Inferior parietal cortex (tissue), 1 donor: ENCODE data around the gene PLEKHM1.
"Not testable (repeated sequence)": the region's sequence is repeated elsewhere in the genome, so short reads cannot be mapped to it uniquely, and the experiment has no call there.

Experiments
- DNase-seq: peaks from one replicate; pipeline ENCODE4 v3.0.0-alpha.2; 2016; ENCODE audit errors: extremely low spot score

Gene PLEKHM1

DNA sequence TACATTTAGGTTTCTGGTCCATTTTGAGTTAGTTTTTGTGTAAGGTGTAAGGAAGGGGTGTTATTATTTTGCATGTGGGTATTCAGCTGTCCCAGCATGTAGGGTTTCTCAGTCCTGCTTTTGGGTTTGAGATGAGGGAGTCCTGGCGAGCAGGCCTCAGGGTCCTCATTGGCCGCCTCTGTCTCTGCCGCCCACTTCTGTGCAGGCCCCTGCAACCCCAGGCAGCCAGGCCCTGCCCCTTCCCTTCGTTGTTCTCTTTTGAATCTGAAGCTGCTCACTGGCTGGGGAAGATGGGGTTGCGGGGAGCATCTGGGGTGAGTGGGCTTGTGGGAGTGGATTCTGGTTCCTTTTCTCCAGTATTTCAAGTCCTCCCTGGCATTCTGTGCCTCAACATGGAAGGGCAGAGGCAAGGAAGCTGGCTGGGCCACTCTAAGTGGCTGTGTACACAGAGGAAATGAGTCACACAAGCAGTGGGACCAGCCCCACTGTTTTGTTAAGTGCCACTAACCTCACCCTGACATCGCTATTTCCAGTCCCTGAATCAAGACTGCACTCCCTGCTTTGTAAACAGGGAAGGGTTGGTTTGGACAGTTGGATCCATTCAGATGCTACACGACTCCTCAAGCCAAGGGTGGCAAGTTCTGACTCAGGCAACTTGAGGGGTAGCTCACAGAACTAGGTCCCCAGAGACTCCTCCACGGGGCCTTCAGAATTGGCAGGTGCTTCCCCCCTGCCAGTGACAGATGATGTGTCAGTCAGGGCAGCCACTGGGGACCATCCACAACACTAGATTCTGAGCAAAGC lies 28.8 kb downstream of the PLEKHM1 start:
- DNase-seq = not testable (repeated sequence)

DNA sequence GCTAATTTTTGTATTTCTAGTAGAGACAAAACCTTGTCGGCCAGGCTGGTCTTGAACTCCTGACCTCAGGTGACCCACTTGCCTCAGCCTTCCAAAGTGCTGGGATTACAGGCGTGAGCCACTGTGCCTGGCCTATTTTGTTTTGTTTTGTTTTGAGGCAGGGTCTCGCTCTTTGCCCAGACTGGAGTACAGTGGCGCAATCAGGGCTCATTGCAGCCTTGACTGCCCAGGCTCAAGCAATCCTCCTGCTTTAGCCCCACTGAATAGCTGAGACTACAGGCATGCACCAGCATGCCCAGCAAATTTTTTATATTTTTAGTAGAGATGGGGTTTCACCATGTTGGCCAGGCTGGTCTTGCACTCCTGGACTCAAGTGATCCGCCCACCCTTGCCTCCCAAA lies 30.1 kb downstream of the PLEKHM1 start:
- DNase-seq = not testable (repeated sequence)

DNA sequence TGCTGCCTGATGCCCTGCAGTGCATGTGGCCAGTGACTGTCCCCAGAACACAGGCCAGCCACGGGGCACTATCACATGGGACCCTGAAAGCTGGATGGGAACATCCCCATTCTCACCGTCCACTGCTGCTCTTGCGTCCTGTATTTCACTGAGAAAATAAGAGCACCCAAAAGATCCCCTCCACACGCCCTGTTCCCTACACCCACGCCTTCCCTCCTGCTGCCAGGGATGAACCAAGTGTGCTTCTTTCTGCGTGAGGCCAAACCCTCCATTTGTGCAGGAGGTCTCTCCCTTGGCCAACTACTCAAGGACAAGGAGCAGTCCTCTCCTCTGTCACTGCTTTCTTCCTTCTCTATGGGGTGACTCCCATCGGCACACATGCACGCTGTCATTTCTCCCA lies 36.2 kb downstream of the PLEKHM1 start:
- DNase-seq = not testable (repeated sequence)

DNA sequence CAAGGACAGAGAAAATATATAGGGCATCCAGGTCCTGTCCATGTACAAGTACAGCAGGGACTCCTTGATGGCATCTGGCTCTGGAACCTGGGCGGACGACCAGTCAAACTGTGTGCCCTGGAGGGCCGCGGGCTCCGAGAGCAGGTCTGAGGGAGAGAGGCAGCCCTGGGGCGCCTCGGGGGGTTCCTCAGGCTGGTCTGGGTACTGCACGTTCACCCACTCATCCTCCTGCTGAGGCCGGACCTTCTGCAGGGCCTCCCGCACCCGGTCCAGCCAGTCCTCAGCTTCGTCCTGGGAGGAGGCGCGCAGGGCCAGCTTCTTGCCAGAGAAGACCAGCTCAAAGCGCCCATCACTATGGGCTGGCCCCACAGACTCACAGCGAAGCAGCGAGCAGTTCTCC lies 36.8 kb downstream of the PLEKHM1 start:
- not testable (repeated sequence) for DNase-seq

DNA sequence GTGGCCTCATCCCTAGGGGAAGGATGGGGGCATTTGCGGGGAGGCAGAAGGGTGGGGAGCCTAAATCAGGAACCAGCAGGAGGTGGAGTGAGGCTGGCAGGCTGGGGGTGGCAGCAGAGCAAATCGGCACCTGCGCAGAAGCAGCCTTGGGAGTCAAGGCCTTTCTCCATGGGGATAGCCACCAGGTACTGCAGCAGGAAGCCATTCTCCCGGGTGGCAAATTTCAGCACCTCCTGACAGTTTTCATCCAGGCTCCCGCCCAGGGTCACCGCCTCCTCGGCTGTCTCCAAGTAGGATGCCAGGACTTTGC lies 37.3 kb downstream of the PLEKHM1 start:
- not testable (repeated sequence) for DNase-seq

DNA sequence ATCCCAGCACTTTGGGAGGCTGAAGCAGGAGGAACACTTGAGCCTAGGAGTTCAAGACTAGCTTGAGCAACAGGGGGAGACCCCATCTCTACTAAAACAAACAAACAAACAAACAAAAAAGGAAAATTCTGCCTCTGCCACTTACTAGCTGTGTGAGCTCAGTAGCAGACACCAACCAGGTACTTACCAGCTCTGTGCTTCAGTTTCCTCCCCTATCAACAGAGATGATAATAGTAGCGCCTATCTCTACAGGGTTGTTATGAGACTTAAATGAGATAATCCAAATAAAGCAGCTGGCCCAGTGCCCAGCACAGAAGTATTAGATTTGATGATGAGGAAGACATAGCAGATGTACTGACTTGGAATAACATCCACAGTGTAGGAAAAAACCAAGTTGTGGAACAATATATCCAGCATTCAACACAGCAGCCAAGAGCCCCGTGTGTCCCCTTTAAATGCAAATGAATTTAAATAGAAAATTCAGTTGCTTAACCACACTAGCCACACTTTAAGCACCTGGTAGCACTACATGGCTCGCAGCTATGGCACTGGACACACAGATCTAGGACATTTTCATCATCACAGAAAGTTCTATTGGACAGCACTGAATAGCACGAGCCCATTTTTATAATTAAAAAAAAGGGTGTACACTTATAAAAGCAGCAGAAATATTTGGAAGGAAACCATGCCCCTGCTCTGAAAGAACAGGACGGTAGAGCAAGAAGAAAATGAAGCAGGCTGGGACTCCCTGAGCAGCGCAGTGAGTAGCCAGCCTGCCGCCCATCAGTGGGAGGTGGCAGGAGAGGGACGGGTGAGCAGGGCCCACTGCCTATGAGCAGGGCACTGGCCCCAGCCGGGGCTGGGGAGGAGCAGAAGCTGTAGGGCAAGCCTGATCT lies 37.9 kb downstream of the PLEKHM1 start:
- not testable (repeated sequence) for DNase-seq

DNA sequence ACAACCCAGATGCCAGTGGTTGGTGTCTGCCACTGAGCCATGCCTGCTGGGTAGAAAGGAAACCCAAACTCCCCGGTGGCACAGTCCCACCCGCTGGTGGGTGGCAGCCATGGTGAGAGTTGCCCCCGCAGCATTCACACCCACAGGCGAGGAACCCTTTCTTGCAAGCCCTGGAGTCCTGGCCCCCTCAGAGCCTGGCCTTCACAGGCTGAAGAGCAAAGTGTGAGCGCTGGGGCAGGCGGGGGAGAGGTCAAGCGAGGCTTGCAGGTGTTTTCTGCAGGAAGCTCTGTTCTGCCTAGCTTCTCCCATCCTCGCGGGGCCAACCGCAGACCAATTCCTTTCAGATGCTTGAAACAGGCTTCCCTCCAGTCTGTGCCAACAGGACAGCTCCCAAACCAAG lies 38.9 kb downstream of the PLEKHM1 start:
- not testable (repeated sequence) for DNase-seq

DNA sequence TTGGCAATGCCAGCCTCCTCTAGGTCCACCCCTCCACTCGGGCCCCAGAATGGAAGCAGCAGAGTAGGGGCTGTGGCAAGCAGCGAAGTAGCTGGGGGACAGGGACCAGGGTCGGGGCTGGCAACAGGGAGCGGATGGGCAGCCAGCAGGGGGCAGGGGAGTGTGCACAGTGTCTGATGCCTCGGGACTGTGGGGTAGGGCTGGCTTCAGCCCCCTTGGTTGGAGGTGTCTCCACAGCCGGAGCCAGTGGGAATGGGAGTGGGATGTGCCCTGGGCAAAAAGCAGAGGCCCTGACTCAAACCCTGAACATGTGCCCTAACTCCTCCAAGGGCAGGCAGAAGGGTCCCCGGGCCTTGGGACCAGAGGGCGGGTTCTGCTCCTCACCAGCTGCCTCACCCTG lies 39.4 kb downstream of the PLEKHM1 start:
- DNase-seq = no peak

DNA sequence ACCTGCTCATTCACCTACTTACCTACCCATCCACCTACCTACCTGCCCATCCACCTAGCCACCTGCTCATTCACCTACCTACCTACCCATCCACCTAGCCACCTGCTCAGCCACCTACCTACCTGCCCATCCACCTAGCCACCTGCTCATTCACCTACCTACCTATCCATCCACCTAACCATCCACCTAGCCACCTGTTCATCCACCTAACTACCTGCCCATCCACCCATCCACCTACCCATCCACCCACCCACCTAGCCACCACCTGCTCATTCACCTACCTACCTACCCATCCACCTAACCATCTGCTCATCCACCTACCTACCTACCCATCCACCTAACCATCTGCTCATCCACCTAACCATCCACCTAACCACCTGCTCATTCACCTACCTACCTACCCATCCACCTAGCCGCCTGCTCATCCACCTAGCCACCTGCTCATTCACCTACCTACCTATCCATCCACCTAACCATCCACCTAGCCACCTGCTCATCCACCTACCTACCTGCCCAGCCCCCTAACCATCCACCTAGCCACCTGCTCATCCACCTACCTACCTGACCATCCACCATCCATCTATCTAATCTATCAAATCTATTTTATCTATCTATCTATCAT lies 40.7 kb downstream of the PLEKHM1 start:
- not testable (repeated sequence) for DNase-seq

DNA sequence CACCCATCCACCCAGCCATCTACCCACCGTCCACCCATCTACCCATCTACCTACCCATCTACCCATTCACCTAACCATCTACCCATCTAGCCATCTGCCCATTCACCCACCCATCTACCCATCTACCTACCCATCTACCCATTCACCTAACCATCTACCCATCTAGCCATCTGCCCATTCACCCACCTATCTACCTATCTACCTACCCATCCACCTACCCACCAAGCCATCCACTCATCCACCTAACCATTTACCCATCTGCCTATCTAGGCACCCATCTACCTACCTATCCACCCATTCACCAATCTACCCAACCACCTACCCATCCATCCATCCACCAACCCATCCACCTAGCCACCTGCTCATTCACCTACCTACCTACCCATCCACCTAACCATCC lies 41.3 kb downstream of the PLEKHM1 start:
- not testable (repeated sequence) for DNase-seq

DNA sequence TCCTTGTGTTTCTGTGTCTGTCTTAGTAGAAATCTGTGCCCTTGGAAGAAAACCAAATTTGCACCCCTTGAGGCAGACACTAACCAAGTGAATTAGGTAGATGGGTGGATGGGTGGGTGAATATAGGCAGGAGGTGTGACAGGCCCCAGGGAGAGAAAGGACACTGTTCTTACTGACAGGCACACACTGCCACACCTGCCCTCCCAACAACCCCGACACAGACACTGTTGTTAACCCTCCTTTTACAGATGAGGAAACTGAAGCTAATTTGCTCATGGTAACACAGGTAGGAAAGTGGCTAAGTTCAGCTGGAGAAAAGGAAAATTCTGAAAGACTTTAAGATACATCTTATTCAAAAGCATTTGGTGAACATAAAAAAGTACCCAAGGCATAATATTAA lies 42.0 kb downstream of the PLEKHM1 start:
- DNase-seq = not testable (repeated sequence)

DNA sequence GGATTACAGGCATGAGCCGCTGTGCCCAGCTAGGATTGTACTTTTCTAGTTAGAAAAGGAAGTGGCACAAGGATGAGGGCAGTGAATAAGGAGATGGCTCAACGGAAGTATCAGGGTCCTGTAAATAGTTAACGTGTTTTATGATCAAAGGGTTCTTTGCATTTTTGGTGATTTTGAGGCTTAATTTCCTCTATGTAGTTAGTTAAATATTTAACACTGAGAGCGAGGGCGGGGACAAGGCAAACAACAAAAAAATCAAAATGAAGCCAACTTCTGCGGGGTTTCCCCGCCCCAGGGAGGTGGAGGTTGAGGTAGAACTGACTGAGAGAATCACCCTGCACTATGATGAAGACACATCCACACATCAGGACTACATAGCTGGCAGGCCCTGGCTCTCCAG lies 42.5 kb downstream of the PLEKHM1 start:
- not testable (repeated sequence) for DNase-seq

DNA sequence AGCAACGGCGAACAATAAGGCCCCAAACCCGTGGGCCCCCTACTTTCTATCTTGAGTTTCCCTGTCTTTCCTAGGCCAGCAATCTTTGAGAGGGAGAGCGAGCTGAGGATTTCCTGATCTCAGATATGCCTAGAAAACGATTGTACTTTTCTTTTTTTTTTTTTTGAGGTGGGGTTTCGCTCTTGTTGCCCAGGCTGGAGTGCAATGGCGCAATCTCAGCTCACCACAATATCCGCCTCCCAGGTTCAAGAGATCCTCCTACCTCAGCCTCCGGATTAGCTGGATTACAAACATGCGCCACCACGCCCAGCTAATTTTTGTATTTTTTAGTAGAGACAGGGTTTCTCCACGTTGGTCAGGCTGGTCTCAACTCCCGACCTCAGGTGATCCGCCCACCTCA lies 42.9 kb downstream of the PLEKHM1 start:
- DNase-seq = not testable (repeated sequence)

DNA sequence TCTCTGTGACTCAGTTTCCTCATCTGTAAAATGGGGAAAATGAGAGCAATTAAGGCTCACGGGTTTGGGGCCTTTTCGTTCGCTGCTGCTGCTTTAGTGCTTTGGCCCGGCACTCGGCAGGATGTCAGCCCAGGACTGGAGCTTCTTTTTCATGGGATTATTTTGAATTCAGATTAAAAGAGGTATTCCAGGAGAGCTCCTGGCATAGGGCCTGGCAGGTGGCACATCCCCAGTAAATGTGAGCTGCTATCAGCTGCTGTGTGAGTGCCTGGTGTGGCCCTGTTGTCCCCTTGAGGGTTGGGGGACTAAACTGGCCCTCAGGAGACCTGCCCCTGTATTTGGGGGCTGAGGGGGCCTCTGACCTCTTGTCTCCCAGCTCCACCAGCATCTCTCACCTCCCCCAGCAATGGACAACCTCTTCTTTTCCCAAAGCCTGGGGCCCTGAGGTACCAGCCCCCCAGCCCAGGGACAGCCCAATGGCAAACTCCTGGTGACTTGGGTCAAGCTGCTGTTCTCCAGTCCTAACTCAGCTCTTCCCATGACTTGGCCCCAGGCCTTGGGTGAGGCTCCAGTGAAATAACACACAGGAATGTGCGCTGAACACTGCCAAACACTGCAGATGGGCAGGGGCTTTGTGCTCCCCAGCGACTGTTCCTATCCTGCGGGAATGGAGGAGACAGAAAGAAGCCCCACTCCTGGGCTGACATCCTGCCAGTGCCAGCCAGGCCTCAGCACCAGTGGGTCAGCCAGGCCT lies 43.5 kb downstream of the PLEKHM1 start:
- not testable (repeated sequence) for DNase-seq

DNA sequence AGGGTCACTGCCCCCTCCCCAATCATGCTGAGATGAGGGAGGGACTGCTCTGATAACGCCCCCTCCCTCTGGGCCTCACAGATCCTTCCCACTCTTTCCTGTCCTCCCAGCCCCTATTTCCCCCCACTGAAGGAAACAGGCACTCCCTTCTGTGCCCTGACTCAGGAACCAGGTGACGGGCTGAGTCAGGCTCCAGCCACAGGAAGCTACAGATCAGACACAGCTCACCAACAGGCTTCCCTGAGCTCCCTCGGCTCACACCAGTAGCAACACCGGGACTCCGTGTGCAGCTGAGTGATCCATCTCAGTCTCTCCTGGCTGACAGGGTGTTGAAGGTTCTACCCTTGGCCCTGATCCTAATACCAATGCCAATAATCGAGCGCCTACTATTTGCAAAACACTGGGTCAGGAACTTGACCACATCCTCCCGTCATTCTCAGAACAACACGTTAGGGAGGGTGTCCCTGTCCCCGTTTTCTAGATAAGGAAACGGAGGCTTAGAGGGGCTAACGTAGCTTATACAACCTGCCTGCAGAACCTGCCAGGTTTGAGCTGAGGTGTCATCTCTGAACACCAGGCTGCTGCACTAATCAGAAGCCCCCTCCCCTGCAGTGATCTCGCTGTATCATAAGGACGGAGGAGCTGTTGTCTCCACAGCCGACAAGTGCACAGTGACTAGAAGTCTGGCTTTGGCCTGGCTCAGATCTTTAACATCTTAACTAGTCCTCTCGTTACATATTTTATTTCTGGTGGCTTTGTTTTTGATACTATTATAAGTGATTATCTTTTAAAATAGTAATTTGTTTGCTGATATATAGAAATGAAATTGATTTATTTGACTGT lies 44.4 kb downstream of the PLEKHM1 start:
- not testable (repeated sequence) for DNase-seq

DNA sequence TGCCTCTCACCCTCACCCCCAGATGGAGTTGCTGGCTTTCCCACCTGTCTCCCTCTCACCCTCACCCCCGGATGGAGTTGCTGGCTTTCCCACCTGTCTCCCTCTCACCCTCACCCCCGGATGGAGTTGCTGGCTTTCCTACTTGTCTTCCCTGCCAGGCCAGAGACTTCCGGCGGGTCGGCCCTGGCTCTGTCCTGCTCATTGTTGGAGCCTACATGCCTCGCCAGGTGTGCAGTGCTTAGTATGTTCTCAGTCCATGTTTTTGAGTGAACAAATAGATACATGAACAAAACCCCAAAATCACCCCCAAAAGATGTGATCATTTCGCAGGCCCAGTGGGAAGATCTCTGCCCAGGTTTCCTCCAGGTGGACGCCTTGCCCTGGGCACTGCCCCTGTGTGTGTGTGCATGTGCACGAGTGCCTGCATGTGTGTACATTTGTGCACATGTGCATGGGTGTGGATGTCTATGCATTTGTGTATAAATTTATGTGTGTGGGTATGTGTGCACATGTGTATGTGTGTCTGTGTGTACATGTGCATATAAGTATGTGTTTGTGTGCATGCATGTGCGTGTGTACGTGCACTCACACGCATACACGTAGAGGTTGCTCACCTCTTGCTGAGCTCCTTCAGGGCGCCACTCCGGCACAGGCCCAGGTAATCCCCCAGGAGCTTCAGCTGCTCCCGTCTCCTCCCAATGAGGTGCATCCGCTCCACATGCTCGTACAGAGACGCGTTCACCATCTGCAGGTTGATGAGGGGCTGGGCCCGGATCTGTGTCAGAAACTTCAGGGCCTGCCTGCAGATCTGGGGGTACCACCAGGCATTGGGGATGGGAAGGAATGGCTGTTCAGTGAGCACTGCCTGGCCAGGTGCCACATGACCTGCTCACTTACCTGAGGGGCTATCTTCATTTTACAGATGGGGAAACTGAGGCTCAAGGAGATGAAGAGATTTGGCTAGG lies 45.4 kb downstream of the PLEKHM1 start:
- DNase-seq = not testable (repeated sequence)

DNA sequence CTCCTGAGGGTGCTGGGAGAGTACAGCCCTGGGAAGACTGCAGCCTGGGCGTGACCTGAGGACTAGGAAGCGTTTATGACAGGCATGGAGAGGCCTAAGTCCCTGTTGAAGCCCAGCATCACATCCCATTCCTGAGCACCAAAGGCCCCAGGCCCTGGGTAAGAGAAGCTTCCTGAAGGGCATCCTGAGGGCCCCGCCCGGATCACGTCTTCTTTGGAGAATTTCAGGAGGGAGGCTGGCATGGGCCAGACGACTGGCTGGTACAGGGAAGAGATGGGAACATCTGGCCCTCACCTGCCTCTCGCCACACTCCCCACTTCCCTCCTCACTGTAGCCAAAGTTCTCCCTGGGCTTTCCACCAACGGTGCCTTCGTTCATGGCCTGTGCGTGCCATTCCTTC lies 46.2 kb downstream of the PLEKHM1 start:
- DNase-seq = not testable (repeated sequence)

DNA sequence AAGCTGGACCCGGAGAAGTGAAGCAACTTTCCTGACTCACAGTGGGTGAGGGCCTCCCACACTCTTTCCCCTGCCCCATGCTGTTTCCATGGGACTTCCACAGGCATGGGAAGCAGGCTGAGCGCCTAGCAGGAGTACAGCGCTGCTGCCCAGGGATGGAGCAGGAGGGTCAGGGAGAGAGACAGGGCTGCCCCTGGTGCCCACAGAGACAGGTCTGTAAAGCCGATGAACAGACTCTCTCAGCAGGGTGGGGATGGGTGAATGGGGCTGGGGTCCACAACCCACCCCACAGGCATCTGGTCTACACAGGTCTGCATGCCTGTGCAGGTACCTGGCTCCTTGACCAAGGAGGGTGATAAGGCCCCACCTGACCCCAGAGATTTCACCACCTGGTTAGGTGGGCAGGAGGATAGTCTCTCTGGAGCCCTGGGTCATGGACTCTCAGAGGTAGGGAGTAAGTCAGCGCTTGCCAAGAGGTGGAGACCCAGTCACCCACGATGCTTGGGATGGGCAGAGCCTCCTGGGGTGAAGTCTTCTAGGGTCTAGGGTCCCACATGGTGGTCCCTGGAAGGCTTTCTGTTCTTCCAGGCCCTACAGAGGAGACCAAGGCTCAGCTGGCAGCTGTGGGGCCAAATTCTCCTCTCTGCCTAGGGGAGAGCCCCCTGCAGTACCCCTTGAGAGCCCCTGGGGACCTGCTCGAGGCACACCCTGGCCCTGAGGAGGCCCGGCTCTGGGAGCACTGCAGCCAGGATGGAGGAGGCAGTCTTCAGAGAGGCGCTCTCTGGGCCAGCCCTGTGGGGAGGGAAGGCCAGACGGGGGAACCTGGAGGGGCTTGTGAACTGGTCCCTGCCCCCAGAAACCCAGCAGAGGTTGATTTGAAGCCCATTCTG lies 46.9 kb downstream of the PLEKHM1 start:
- not testable (repeated sequence) for DNase-seq
